HG02798 (cell line): Measurements from ENCODE around the gene FBXW12.

Experiments used
- ATAC-seq: cut with Tn5 transposase; IDR thresholded peaks from one replicate; pipeline ENCODE4 v1.9.1; 2021; ENCODE audit warnings: mild to moderate bottlenecking; ENCODE audit not compliant: unreplicated experiment, poor library complexity

Gene FBXW12

DNA sequence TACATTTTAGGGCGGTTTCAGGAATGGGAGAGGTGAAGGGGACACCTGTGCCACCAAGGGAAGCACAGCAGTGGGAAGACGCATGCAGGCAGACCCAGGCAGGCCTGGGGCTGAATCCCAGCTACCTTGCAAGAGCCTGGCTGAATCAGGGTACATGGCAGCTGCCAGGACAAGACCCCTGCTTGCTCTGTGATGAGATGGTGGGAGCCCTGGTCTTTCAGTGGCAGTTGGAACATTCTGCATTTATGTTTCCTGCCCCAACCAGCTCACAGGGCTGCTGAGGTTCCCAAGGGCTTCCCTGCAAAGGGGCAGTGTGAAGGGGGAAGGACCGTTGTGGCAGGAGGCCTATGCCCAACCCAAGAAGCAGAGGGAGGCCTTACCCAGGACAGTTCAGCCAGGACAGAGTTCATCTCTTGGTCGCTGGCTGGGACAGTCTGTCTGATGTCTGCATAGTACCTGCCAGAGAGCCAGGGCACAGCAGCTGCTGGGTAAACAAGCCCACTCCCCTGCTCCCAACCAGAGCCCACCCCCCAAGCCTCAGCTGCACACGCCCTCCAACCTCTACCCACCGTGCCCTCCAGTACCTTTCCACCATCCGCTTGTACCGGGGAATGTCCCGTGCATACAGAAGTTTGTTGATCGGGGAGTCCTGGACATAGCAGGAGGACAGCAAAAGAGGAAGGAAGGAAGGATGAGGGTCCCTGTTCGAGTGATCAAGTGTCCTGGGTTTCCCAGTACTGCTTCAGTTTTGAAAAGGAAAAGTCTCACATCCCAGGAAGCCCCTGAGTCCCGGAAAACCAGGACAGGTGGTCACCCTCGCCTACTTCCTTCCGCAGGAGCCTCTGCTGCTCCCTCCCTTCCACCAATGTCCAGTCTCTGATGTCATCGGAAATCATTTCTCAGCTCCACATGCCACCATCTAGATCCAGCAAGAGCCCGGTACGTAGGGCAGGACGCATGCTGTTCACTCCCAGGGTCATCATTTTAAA lies 34.7 kb downstream of the FBXW12 start:
- ATAC-seq = no peak

DNA sequence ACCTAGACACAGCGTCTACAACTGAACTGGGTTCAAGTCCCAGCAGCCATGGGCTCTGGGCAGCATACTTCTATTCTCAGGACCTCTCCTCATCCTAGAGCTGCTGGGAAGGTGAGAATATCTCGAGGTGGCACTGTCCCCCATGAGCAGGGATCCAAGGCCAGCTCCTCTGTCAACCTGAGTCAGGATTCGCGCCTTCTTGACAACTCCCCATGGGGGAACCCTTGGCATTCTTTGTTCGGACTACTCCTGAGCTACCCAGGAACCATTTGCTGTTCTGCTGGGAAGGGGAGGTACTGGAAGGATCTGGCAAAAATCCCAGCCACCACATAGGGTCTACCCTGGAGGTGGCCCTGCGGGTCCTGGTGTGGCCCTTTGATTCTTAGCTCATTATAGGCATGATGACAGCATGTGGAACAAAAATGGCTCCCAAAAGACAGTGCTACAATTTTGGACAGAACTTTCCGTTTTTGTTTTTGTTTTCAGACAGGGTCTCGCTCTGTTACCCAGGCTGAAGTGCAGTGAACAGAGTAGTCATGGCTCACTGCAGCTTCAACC lies 35.6 kb downstream of the FBXW12 start:
- ATAC-seq = no peak

DNA sequence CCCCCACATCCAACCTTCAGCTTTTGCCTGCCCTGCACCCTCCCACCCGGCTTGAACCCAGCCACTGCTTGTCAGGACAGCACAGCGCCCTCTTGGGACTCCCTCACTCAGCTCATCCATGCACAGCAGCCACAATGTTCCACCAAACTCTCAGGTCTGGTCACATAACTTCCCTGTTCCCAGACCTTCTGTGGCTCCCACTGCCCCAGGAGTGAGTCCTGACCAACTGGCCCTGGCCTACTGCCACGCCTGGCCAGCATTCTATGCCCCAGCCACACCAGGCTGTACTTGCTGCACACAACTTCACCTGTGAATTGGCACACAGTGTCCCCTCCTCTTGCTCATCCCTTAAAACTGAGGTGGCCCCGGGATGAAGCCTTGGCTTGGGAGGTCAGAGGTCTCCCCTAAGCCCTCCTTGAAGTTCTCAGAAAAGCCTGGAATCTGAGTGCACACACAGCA lies 36.8 kb downstream of the FBXW12 start:
- no peak for ATAC-seq

DNA sequence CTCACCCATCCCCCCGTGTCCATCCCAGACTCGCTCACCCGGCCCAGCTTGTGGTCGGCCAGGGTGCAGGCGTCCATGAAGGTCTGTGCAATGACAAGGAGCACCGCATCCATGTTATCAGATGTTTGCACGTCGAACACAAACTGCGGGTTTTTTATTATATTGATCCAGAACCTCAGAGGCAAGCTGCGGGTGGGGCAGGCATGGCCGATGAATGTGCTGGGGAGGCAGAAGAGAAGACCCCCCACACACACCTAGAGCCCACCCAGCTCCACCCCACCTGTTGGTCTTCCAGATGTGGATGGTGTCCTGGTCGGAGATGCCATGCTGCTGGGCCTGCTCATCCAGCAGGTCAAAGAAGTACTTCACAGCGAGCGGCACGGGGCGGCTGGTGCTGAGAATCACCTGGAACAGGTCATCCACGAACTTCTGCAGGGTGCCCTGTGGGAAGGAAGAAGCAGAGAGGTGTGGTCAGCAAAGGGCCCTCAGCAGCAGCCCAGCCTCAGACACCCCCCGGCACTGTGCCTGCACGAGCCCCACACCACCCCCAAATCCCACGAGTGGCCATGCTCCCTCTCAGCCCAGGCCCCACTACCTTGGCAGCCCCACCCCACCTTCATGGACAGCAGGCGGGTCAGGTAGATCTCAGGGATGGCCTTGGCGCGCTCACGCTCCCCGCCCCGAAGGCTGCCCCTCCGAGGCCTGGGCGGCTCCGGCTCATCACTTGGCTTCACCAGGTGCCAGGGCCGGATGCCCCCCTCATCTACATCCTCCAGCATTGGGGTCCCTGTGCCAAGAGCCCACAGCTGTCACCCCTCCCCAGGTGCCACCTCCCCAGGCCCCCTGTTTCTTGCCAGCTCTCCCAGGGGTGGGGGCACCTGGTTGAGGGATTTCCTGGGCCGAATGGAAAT lies 37.5 kb downstream of the FBXW12 start:
- no peak for ATAC-seq

DNA sequence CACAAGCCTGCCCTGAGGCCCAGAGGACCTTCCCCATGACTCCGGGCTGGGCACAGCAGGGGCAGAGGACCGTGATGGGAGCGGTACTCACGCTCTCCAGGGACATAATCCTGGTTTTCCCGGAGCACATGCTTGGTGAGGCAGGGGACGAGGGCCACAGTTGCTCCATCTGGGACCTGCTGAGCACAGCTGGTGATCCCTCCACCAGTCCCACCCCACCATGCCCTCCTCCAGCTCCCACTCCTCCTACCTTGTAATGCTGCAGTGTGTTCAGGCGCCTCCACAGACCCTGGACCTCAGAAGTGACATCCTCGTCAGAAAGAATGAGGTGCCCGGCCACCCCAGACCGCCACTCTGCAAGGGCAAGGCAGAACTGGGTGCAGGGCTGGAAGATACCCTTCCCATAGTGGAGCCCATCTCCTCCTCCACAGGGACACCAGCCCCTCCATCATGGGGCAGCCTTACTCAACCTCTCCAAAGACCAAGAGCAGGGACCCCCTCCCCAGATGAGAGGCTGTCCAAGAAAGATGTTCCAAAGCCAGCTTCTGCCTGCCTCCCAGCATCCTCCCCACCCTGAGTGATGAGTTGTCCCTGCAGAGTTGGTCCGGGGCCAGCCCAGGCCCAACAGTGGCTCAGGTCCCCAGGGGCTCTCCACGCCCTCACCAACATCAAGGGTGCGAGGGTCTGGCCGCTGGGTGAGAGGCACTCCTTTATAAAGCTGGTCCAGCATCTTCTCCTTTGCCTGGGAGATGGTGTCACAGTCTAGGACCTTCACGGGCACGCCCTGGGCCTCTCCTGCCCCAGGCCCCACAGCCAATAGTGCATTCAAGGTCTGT lies 38.4 kb downstream of the FBXW12 start:
- no peak for ATAC-seq

DNA sequence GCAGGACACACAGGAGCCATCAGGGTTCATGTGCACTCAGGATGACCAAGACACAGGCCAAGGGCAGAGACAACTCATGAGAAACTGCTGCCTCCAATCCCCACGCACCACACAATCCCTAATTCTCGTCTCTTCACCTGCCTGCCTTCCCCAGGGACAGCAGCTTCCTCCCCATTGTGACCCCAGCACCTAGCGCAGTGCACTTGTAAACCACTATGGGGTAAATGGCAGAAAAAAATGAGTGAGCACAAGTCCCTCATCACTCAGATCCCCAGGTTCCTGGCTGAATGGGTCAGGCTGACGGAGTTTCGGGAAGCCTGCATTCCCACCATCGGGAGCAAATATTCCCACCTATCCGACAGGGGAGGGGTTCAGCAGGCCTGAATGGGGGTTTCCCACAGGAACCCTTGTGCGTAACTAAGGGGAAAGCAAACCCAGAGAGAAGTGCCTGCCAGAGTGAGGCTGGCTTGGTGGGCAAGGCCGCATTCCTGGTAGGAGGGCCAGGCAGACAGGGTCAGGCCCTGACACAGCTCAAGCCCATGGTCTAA lies 39.1 kb downstream of the FBXW12 start:
- ATAC-seq = no peak

GRCh38 chr3:48411606-48412374 lies 39.8 kb downstream of the FBXW12 start:
- ATAC-seq = no peak

DNA sequence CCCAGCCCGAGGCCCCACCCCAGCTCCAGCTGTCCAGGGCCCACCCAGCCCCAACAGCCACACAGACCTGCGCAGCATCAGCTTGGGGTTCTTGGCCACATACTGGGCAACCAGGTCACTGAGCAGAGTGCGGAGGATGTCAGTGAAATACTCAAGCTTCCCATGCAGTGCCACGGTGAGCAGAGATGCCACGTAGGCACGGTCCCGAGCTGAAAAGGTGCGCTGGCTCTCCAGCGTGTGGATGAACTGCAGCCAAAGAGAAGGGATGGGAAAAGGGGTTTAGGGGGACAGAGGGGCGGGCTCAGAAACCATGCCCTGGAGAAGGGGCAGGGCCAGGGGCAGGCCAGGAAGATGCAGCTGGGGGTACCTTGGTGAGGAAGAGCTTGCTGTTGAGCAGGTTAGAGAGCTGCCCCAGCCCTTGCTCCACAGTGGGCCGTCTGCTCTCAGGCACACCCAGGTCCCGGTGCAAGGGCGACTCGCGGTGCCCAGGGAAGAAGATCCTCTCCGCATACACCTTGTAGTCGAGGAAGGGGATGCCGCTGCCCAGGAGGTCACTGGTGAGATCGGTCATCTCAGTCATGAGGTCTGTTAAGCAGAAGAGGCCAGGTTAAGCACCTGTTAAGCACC lies 40.5 kb downstream of the FBXW12 start:
- ATAC-seq = no peak

DNA sequence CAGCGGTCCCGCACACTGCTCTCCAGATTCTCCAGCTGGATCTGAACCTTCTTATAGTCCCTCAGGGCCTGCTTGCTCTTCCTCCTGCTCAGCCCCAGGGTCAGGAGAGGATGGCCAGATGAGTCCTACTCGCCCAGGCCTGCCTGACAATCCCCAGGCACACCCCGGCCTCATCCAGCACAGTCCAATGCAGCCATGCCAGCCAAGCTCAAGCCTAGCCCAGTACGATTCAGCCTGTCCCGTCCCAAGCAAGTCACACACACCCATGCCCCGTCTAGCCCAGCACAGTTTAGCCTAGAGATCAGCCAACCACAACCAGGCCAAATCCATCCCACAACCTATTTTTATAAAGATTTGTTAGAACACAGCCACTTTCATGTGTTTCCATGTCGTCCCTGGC lies 41.1 kb downstream of the FBXW12 start:
- no peak for ATAC-seq

DNA sequence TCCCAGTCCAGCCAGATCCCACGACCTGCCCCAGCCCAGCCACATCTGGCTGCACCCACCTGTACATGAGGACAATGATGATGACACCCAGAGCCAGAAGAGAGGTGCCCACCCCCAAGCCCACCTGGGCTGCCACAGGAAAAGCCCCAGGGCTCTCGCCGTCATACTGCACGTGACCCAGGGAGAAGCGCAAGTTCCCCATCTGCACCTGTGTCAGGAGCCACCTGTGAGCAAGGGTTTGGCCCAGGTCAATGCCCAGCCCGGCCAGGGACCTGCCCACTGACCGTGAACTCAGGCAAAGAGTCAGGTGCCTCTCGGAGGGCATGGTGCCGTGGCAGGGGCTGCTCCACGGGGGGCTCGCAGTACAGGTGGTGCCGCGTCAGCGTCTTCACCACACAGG lies 41.6 kb downstream of the FBXW12 start:
- no peak for ATAC-seq

- ATAC-seq = no peak
Observed at GRCh38 chr3:48414376-48415250, 42.6 kb downstream of the FBXW12 start.

- no peak for ATAC-seq
Observed at GRCh38 chr3:48415251-48415953, 43.4 kb downstream of the FBXW12 start.

DNA sequence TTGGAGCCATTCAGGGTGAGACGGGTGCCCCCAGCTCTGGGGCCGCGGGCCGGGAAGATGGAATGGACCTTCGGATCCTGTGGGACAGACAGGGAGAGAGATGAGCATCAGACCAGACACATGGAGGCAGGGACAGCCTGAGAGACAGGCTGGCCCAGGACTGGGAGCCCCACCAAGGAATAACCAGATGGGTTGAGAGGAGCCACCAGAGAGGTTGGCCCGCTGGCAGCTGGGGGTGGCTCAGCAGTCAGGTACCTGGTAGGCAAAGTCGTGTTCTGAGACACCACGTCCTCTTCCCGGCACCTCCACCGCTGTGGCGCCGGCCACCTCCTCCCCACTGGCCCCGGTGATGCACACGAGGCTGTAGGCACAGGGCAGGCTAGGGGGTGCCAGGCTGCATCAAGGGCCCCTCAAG lies 44.1 kb downstream of the FBXW12 start:
- ATAC-seq = no peak

GRCh38 chr3:48416546-48416945 lies 44.5 kb downstream of the FBXW12 start:
- ATAC-seq = no peak

DNA sequence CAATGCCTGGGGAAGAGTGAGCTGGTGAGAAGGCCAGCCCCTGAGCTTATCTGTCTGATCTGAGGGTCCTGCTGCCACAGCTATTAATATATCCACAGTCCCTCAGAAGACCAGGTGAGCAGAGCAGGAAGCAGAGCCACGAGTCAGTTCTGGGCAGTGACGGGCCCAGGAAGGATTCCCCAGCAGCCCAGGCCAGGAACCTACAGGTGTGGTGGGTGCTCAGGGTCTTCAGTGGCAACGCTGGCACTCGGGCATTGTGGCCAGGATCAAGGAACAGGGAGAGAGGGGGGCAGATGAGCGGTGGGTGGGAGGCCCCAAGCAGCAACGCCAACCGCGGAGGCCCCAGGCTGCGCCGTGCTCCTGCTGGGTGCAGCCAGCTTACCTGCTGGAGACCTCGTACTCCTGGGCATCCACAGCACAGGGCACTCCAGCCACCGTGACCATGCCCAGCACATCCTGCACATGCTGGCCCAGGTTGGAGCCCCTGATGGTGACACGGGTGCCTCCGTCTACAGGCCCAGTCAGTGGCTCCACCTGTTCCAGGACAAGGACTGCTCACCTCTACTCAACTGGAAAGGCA lies 45.6 kb downstream of the FBXW12 start:
- no peak for ATAC-seq

- ATAC-seq = no peak
Observed at GRCh38 chr3:48418140-48418539, 46.1 kb downstream of the FBXW12 start.
